Smooth muscle cell (in vitro differentiated cells): ENCODE measurements around the gene SAMD4B. TPM values are rescaled to one million over a fixed set of nuclear protein-coding genes. Genes with fewer than 3 reads are reported as not detected.

Experiments
- DNase-seq: peaks from one replicate; lab custom pipeline; 2025; ENCODE audit not compliant: unreplicated experiment; lab: John Stamatoyannopoulos, UW
- H2AFZ ChIP-seq: fragments of 200-600 bp; sonication (generic); 2 replicates; pipeline ENCODE4 v1.6.0; 2016; ENCODE audit warnings: antibody characterized with exemption, low read depth, mild to moderate bottlenecking
- H3F3A ChIP-seq: fragments of 200-600 bp; sonication (generic); 2 replicates; pipeline ENCODE4 v1.6.0; 2017; ENCODE audit warnings: antibody characterized with exemption, low read depth
- H3K27ac ChIP-seq: fragments of 200-600 bp; sonication (generic); 2 replicates; pipeline ENCODE4 v1.5.1; 2016; ENCODE audit warnings: low read depth, mild to moderate bottlenecking
- H3K27me3 ChIP-seq: fragments of 200-600 bp; sonication (generic); 2 replicates; pipeline ENCODE4 v1.6.1; 2016; ENCODE audit warnings: low read depth, mild to moderate bottlenecking
- H3K36me3 ChIP-seq: fragments of 200-600 bp; sonication (generic); 2 replicates; pipeline ENCODE4 v1.5.1; 2016; ENCODE audit warnings: low read depth
- H3K4me1 ChIP-seq: fragments of 200-600 bp; sonication (generic); 2 replicates; pipeline ENCODE4 v1.5.1; 2016; ENCODE audit warnings: low read depth
- H3K4me2 ChIP-seq: fragments of 200-600 bp; sonication (generic); 2 replicates; pipeline ENCODE4 v1.6.0; 2016; ENCODE audit warnings: mild to moderate bottlenecking
- H3K4me3 ChIP-seq: fragments of 200-600 bp; sonication (generic); 2 replicates; pipeline ENCODE4 v1.5.1; 2016; ENCODE audit warnings: mild to moderate bottlenecking
- H3K79me2 ChIP-seq: fragments of 200-600 bp; sonication (generic); 2 replicates; pipeline ENCODE4 v1.6.0; 2016; ENCODE audit warnings: low read depth, mild to moderate bottlenecking
- H3K9ac ChIP-seq: fragments of 200-600 bp; sonication (generic); 2 replicates; pipeline ENCODE4 v1.6.0; 2016; ENCODE audit warnings: low read depth
- H3K9me3 ChIP-seq: fragments of 200-600 bp; sonication (generic); replicated peaks from 2 replicates; pipeline ENCODE4 v1.5.1; 2016; ENCODE audit warnings: low read depth
- H4K20me1 ChIP-seq: fragments of 200-600 bp; sonication (generic); 2 replicates; pipeline ENCODE4 v1.6.0; 2016; ENCODE audit warnings: low read depth
- WGBS: methylation state at CpG from one replicate; pipeline ENCODE4 v1.1.7; 2016; ENCODE audit warnings: low lambda C conversion rate; 5-methylcytosine and 5-hydroxymethylcytosine counted together
- polyA plus RNA-seq: library from polyadenylated mRNA; unstranded; fragments of >200 nt; fragmentation: Nextera tagmentation; extraction: Ambion mirVana; gene quantifications from 2 replicates; pipeline ENCODE4 v1.2.1, GENCODE V29; 2016
- total RNA-seq: library from RNA; depleted of rRNA; stranded (reverse); fragments of >200 nt; gene quantifications from 2 replicates; pipeline ENCODE4 v1.2.3, GENCODE V29; 2014
- TF ChIP-seq, protein P1 (sequence below): fragments of 200-600 bp; sonication (generic); IDR thresholded peaks from 2 replicates; pipeline ENCODE4 v1.5.1; 2017; ENCODE audit warnings: borderline replicate concordance, mild to moderate bottlenecking, antibody characterized with exemption; ENCODE audit not compliant: insufficient read depth, poor library complexity, severe bottlenecking

Gene SAMD4B
- total and polyA plus RNA-seq, 2 experiments from 2014 or later = 58.3 to 61.8 TPM

- TF ChIP-seq, protein P1, sequence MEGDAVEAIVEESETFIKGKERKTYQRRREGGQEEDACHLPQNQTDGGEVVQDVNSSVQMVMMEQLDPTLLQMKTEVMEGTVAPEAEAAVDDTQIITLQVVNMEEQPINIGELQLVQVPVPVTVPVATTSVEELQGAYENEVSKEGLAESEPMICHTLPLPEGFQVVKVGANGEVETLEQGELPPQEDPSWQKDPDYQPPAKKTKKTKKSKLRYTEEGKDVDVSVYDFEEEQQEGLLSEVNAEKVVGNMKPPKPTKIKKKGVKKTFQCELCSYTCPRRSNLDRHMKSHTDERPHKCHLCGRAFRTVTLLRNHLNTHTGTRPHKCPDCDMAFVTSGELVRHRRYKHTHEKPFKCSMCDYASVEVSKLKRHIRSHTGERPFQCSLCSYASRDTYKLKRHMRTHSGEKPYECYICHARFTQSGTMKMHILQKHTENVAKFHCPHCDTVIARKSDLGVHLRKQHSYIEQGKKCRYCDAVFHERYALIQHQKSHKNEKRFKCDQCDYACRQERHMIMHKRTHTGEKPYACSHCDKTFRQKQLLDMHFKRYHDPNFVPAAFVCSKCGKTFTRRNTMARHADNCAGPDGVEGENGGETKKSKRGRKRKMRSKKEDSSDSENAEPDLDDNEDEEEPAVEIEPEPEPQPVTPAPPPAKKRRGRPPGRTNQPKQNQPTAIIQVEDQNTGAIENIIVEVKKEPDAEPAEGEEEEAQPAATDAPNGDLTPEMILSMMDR = no peak
- H3K27me3 ChIP-seq = no peaks in the 10 kb centered on the region
- no peaks in the 10 kb centered on the region for H4K20me1 ChIP-seq
- H3K79me2 ChIP-seq = no peaks in the 10 kb centered on the region
- WGBS = 74% methylated on average over 3 of the region's 16 CpGs
- H3K4me2 ChIP-seq = no peak overlapping the region
- H3K9ac ChIP-seq = no peak overlapping the region
- H3K36me3 ChIP-seq = no peaks in the 10 kb centered on the region
- H3K9me3 ChIP-seq = no peaks in the 10 kb centered on the region
- H3K4me3 ChIP-seq = no peak overlapping the region
- H2AFZ ChIP-seq = no peak overlapping the region
- H3K4me1 ChIP-seq = peaks cover 12% of the 10 kb centered on the region
- DNase-seq = no peak
- H3K27ac ChIP-seq = no peak overlapping the region
- H3F3A ChIP-seq = peaks cover 40% of the 10 kb centered on the region
Observed at GRCh38 chr19:39424934-39425333, 82.7 kb downstream of the SAMD4B start.

GRCh38 chr19:39425744-39426143 lies 83.5 kb downstream of the SAMD4B start:
- Histone ChIP-seq H3K4me3 (no peak overlapping the region), H3F3A (peaks cover 40% of the 10 kb centered on the region), H3K36me3 (no peaks in the 10 kb centered on the region), H4K20me1 (no peaks in the 10 kb centered on the region), H3K9me3 (no peaks in the 10 kb centered on the region), H3K27ac (peak overlapping the region; percentile 24), H2AFZ (no peak overlapping the region), H3K27me3 (no peaks in the 10 kb centered on the region), H3K4me1 (peaks cover 12% of the 10 kb centered on the region), H3K4me2 (no peak overlapping the region), H3K79me2 (no peaks in the 10 kb centered on the region), H3K9ac (no peak overlapping the region)
- TF ChIP-seq, protein P1 = no peak
- WGBS = 96% methylated on average over 7 of the region's 7 CpGs
- DNase-seq = no peak

DNA sequence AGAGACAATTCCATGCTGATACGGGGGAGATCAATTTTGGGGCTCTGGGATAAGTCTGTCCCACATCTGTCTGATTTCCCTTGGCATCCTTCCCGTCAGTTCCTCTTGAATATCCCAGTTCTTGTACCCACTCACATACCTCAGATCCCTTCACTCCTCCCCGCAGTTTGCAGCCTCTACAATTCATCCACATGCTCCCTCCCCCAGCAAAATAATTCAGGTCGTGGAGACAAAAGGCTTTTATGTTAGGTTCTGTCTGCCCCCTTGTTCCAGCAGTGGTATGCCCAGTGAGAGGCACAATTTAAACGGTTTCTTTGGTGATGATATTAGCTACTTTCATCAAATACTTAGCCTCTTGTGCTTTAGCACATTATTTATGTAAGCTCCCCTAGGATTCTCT lies 83.9 kb downstream of the SAMD4B start:
- Histone ChIP-seq H3K4me1 (peaks cover 12% of the 10 kb centered on the region), H3K9ac (no peak overlapping the region), H3K4me3 (no peak overlapping the region), H3K4me2 (no peak overlapping the region), H3K79me2 (no peaks in the 10 kb centered on the region), H3K9me3 (no peaks in the 10 kb centered on the region), H3K36me3 (no peaks in the 10 kb centered on the region), H3K27ac (peak overlapping the region; percentile 24), H3K27me3 (no peaks in the 10 kb centered on the region), H3F3A (peaks cover 40% of the 10 kb centered on the region), H4K20me1 (no peaks in the 10 kb centered on the region), H2AFZ (no peak overlapping the region)
- 78% methylated on average over 5 of the region's 5 CpGs for WGBS
- DNase-seq = no peak
- TF ChIP-seq, protein P1 = no peak

DNA sequence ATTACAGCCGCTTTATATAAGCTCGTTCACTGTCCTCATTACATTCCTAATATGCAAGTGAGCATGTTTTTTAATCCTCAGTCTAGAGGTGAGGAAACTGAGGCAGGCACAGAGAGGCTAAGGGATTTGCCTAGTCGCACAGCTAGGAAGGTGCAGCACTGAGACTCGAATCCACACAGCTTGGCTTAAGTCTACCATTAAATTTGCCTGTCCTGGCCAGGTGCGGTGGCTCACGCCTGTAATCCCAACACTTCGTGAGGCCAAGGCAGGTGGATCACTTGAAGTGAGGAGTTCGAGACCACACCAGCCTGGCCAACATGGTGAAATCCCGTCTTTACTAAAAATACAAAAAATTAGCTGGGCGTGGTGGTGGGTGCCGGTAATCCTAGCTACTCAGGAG lies 85.5 kb downstream of the SAMD4B start:
- Histone ChIP-seq H4K20me1 (no peaks in the 10 kb centered on the region), H3K27ac (peak overlapping the region; percentile 85), H3K9ac (no peak overlapping the region), H3K4me3 (no peak overlapping the region), H3K36me3 (no peaks in the 10 kb centered on the region), H3K4me1 (peaks cover 12% of the 10 kb centered on the region), H3K27me3 (no peaks in the 10 kb centered on the region), H3K4me2 (peak overlapping the region; percentile 73), H3K79me2 (peaks cover 3% of the 10 kb centered on the region), H2AFZ (no peak overlapping the region), H3K9me3 (no peaks in the 10 kb centered on the region), H3F3A (peaks cover 43% of the 10 kb centered on the region)
- no peak for DNase-seq
- TF ChIP-seq, protein P1 = no peak
- WGBS = 95% methylated on average over 11 of the region's 11 CpGs
